GM18909 (cell line): ENCODE results near the gene ATP6V0E2.
"Not testable (repeated sequence)": the region's sequence is repeated elsewhere in the genome, so short reads cannot be mapped to it uniquely, and the experiment has no call there.

Experiments used
- ATAC-seq: cut with Tn5 transposase; IDR thresholded peaks from one replicate; pipeline ENCODE4 v1.9.1; 2021; ENCODE audit warnings: mild to moderate bottlenecking; ENCODE audit not compliant: unreplicated experiment, poor library complexity

Gene ATP6V0E2

GRCh38 chr7:149907776-149908376, 34.1 kb downstream of the ATP6V0E2 start:
- ATAC-seq: not testable (repeated sequence)

GRCh38 chr7:149910219-149910618, 36.5 kb downstream of the ATP6V0E2 start:
- not testable (repeated sequence) for ATAC-seq

GRCh38 chr7:149912126-149912525, 38.4 kb downstream of the ATP6V0E2 start:
- ATAC-seq: not testable (repeated sequence)

GRCh38 chr7:149926414-149926813, 52.6 kb downstream of the ATP6V0E2 start:
- ATAC-seq: not testable (repeated sequence)
